ENCODE results near the gene CDK18. TPM values are rescaled to one million over a fixed set of nuclear protein-coding genes. Genes with fewer than 3 reads are reported as not detected.

Gene CDK18
- total and polyA plus RNA-seq, 4 donors: 9.7 to 21.0 (median 15.0) TPM

DNA sequence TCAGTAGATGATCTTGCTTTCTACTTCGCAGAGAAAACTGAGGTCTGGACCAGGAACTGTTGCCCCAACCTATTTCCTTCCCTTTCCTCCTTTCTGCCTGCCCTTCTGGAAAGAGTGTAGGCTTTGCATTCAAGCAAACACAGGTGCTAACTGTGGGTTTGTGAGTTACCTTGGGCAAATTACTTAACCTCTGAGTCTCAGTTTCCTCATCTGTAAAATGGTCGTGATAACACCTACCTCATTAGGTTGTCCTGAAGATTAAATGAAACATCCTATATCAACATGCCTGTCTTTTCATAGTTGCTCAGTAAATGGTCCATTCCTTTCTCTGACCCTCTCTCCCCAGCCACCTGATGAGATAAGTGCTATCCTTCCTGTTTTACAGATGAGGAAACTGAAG lies 39.1 kb upstream of the CDK18 start:
- Histone ChIP-seq H3K36me3 (ENCODE audit: control insufficient read depth in 4 of 4, insufficient read depth in 4 of 4, low read length in 4 of 4) (no peaks in the 10 kb centered on the region), H3K4me1 (ENCODE audit: control insufficient read depth in 5 of 5, insufficient read depth in 5 of 5, low read length in 5 of 5) (no peaks in the 10 kb centered on the region), H3K9me3 (ENCODE audit: control insufficient read depth in 4 of 4, insufficient read depth in 3 of 4, low read length in 3 of 4) (no peaks in the 10 kb centered on the region), H3K4me3 (no peak overlapping the region), H3K9ac (ENCODE audit: insufficient read depth in 1 of 2, low read length in 2 of 2) (no peak overlapping the region), H3K27me3 (ENCODE audit: control insufficient read depth in 3 of 3, insufficient read depth in 3 of 3, low read length in 2 of 3) (peaks cover 0 to 13% (median 0%) of the 10 kb centered on the region in 3 donors), H3K27ac (ENCODE audit: low read depth in 1 of 2, low read length in 1 of 2) (no peak overlapping the region)
- TF ChIP-seq, protein P1, sequence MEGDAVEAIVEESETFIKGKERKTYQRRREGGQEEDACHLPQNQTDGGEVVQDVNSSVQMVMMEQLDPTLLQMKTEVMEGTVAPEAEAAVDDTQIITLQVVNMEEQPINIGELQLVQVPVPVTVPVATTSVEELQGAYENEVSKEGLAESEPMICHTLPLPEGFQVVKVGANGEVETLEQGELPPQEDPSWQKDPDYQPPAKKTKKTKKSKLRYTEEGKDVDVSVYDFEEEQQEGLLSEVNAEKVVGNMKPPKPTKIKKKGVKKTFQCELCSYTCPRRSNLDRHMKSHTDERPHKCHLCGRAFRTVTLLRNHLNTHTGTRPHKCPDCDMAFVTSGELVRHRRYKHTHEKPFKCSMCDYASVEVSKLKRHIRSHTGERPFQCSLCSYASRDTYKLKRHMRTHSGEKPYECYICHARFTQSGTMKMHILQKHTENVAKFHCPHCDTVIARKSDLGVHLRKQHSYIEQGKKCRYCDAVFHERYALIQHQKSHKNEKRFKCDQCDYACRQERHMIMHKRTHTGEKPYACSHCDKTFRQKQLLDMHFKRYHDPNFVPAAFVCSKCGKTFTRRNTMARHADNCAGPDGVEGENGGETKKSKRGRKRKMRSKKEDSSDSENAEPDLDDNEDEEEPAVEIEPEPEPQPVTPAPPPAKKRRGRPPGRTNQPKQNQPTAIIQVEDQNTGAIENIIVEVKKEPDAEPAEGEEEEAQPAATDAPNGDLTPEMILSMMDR (IDR thresholded peaks at IDR 0.05; ENCODE audit: control extremely low read depth, extremely low read depth): no peak
- 34 to 57% methylated on average over 2 of the region's 2 CpGs for WGBS, 2 donors
- DNase-seq: no peak
- no peak for ATAC-seq (ENCODE audit: insufficient read depth, low FRiP score)

- ATAC-seq (ENCODE audit: insufficient read depth, low FRiP score) (no peak), DNase-seq (no peak)
- Histone ChIP-seq H3K27me3 (ENCODE audit: control insufficient read depth in 3 of 3, insufficient read depth in 3 of 3, low read length in 2 of 3) (peaks cover 0 to 5% (median 0%) of the 10 kb centered on the region in 3 donors), H3K4me1 (ENCODE audit: control insufficient read depth in 5 of 5, insufficient read depth in 5 of 5, low read length in 5 of 5) (no peaks in the 10 kb centered on the region), H3K9me3 (ENCODE audit: control insufficient read depth in 4 of 4, insufficient read depth in 3 of 4, low read length in 3 of 4) (no peaks in the 10 kb centered on the region), H3K36me3 (ENCODE audit: control insufficient read depth in 4 of 4, insufficient read depth in 4 of 4, low read length in 4 of 4) (no peaks in the 10 kb centered on the region), H3K9ac (ENCODE audit: insufficient read depth in 1 of 2, low read length in 2 of 2) (no peak overlapping the region), H3K27ac (ENCODE audit: low read depth in 1 of 2, low read length in 1 of 2) (no peak overlapping the region), H3K4me3 (no peak overlapping the region)
- WGBS, 2 donors: 56% methylated on average over 7 of the region's 7 CpGs
- TF ChIP-seq, protein P1 (IDR thresholded peaks at IDR 0.05; ENCODE audit: control extremely low read depth, extremely low read depth): no peak
Observed at GRCh38 chr1:205466595-205467220, 37.8 kb upstream of the CDK18 start.

DNA sequence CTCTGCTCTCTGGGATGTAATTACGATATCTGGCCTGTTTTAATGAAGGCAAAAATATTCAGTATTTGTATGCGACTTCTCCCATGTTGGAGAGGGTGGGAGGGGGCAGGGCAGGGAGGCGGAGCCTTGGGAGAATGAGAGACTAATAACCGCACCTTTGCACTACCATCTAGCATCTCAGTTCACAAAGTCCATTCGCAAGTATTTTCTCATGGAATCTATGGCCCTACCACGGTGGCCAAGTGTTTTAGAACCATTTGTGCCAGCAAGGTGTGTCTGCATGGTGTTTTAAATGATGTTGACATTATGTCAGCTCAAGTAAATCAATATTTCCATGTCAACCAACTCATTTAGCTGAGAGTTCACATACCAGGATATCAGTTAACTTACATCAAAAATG lies 34.3 kb upstream of the CDK18 start:
- Histone ChIP-seq H3K4me3 (no peak overlapping the region), H3K4me1 (ENCODE audit: control insufficient read depth in 5 of 5, insufficient read depth in 5 of 5, low read length in 5 of 5) (no peaks in the 10 kb centered on the region), H3K9me3 (ENCODE audit: control insufficient read depth in 4 of 4, insufficient read depth in 3 of 4, low read length in 3 of 4) (peaks cover 0 to 6% (median 2%) of the 10 kb centered on the region in 4 donors), H3K27ac (ENCODE audit: low read depth in 1 of 2, low read length in 1 of 2) (no peak overlapping the region), H3K27me3 (ENCODE audit: control insufficient read depth in 3 of 3, insufficient read depth in 3 of 3, low read length in 2 of 3) (peaks cover 0 to 8% (median 0%) of the 10 kb centered on the region in 3 donors), H3K9ac (ENCODE audit: insufficient read depth in 1 of 2, low read length in 2 of 2) (no peak overlapping the region), H3K36me3 (ENCODE audit: control insufficient read depth in 4 of 4, insufficient read depth in 4 of 4, low read length in 4 of 4) (no peaks in the 10 kb centered on the region)
- WGBS, 2 donors: 85 to 88% methylated on average over 6 of the region's 6 CpGs
- no peak for DNase-seq
- no peak for ATAC-seq (ENCODE audit: insufficient read depth, low FRiP score)
- TF ChIP-seq, protein P1 (IDR thresholded peaks at IDR 0.05; ENCODE audit: control extremely low read depth, extremely low read depth): no peak

Data from lung (tissue), 12 donors.